ENCODE data around the gene BCL6.

BCL6 gene

DNA sequence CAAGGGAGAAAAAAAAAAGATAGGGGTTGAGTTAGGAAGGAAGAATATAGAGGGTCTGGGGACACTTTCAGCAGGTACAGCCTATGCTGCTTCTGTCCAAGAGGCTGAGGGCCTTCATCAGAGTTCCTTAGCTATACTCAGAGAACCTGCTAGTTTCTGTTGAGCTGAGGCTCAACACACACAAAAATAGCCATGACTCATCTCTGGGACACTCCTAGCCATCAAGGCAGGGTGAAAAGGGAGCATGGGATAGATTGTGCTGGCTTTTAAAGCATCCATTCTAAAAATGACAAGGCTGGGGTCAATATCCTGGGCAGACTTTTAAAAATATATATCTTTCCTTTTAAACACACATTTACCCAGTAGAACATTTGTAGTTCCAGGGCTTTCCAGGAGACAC, 40.1 kb downstream of the BCL6 start:
- TF ChIP-seq, protein P1, sequence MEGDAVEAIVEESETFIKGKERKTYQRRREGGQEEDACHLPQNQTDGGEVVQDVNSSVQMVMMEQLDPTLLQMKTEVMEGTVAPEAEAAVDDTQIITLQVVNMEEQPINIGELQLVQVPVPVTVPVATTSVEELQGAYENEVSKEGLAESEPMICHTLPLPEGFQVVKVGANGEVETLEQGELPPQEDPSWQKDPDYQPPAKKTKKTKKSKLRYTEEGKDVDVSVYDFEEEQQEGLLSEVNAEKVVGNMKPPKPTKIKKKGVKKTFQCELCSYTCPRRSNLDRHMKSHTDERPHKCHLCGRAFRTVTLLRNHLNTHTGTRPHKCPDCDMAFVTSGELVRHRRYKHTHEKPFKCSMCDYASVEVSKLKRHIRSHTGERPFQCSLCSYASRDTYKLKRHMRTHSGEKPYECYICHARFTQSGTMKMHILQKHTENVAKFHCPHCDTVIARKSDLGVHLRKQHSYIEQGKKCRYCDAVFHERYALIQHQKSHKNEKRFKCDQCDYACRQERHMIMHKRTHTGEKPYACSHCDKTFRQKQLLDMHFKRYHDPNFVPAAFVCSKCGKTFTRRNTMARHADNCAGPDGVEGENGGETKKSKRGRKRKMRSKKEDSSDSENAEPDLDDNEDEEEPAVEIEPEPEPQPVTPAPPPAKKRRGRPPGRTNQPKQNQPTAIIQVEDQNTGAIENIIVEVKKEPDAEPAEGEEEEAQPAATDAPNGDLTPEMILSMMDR (IDR thresholded peaks at IDR 0.05; ENCODE audit: control extremely low read depth, extremely low read depth, low read depth, missing control alignments), result no peak
- ChIA-PET POLR2A (interaction anchor here (0.6 kb wide), 1 partner anchor 32 kb away, joined by 5 read pairs; no protein-coding TSS in a partner anchor), CTCF (interaction anchor here (1.3 to 9.3 kb wide), 5 partner anchors 12 to 388 kb away, joined by 5 to 76 read pairs (median 7); no protein-coding TSS in a partner anchor)
- no peak for DNase-seq (ENCODE audit: extremely low spot score)

DNA sequence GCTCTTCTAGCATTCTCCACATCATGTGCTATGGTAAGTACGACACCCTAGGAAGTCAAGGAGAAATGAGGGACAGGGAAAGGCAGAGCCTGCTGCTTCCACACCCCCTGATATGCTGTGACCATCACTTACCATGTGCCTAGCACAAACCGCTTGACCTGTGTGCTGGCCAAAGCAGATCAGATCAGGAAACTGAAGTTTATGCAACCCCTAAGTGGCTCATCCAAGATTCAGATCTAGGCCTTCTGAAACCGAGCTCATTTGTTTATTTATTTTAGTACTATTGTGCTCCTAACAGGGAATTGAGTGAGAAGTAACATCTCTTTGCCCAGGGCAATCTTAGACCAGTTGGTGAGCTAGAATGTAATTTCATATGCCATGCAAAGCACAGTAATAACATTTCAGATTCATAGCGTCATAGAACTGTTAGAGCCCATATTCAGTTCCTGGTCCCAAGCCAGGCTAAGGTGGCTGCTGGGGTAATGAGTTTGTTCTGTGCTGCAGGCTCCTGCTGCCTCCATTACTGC, 42.7 kb downstream of the BCL6 start, which contains the start of gene RTP2:
TSS of gene RTP2 (minus strand) at position 51 of the 527 bp plus-strand sequence. CDS start 429 bp downstream, outside the sequence.
- TF ChIP-seq, protein P1 (IDR thresholded peaks at IDR 0.05; ENCODE audit: control extremely low read depth, extremely low read depth, low read depth, missing control alignments), result no peak
- DNase-seq (ENCODE audit: extremely low spot score), result no peak
- POLR2A ChIA-PET, result no interaction called here
- CTCF ChIA-PET, result interaction anchor here (0.8 to 9.3 kb wide), 6 partner anchors 14 to 1251 kb away, joined by 3 to 76 read pairs (median 18); no protein-coding TSS in a partner anchor

DNA sequence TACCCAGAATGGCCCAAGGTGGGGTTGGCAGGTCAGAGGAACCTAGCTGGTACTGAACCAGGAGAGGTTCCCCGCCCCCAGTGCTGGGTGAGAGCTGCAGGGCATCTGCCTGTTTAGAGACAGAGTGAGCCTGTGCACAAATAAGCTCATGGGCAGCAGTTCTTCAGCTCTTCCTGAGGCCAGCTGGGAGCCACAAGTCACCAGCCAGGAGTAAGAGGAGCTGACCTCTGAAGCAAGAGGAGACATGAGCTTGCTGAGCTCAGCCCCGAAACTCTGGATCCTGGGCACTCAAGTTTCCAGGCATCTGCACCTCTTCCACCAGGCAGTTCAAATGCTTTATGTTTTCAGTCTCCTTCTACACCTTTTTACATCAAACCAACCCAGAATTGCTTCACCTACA, 45.0 kb downstream of the BCL6 start:
- ChIA-PET CTCF (interaction anchor here (1.1 to 9.3 kb wide), 4 partner anchors 17 to 386 kb away, joined by 3 to 76 read pairs (median 28); no protein-coding TSS in a partner anchor), POLR2A (no interaction called here)
- DNase-seq (ENCODE audit: extremely low spot score), result no peak
- TF ChIP-seq, protein P1 (IDR thresholded peaks at IDR 0.05; ENCODE audit: control extremely low read depth, extremely low read depth, low read depth, missing control alignments), result no peak

DNA sequence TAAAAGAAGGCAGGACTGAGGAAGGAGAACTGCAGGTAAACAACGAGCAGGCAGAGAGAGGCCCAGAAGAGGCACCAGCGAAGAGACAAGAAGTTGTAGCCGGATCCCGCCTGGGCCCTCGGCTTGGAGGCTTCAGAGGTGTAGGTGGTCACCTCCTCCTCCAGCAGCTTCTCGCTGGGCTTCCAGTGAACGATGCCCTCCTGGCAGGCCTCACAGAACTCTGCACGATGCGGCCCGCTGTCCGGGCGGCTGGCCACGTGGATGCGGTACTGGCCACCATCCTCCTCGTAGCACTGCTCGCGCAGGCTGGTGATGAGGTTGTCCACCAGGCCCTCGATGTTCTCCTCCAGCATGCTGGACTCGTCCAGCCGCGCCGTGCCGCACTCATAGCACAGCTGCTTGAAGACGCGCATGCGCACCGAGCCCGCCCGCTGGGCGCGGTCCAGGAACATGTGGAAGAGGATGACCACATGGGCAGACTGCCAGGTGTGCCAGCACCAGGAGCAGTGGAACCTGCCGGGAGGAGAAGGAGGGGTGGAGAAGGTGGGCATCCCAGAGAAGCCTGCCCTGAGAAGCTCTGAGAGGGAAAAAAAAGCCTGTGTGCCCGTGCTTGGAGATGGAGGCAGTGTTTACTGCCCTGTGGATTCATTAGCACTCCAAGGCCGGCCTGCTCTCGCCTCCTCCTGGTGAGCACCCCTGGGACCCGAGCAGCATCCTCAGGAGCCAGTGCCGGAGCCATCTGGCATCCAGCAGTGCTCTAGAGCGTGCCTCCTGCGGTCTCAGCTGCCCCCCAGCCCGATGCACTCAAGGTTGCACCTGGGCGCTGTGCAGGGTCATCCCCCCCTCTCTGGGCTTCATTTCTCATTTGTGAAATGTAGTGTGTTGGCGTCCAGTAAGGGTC, 46.5 kb downstream of the BCL6 start:
- ChIA-PET POLR2A (no interaction called here), CTCF (interaction anchor here (1.6 to 4.0 kb wide), 2 partner anchors 19 to 380 kb away, joined by 10 to 18 read pairs; no protein-coding TSS in a partner anchor)
- TF ChIP-seq, protein P1 (IDR thresholded peaks at IDR 0.05; ENCODE audit: control extremely low read depth, extremely low read depth, low read depth, missing control alignments), result no peak
- no peak for DNase-seq (ENCODE audit: extremely low spot score)

DNA sequence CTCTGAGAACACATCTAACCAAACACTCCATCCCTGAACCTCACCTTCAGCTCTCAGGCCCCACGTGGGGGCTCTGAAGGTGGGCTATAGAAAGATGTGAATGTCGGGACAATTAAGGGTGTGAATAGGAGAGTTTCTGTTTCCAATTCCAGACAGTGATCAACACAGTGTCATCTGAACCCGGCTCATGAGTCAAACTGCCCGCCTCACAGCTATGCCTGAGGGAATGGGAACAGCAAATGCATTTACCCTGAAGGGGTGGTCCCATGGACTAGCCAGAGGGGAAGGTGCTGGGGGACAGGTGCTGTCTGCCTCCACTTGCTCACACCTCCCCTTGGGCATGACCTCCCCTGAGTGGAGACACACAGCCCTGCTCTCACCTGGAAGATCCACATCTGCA, 49.2 kb downstream of the BCL6 start:
- TF ChIP-seq, protein P1 (IDR thresholded peaks at IDR 0.05; ENCODE audit: control extremely low read depth, extremely low read depth, low read depth, missing control alignments), result no peak
- no peak for DNase-seq (ENCODE audit: extremely low spot score)
- CTCF ChIA-PET, result interaction anchor here (1.4 to 4.0 kb wide), 3 partner anchors 12 to 377 kb away, joined by 4 to 18 read pairs (median 8); no protein-coding TSS in a partner anchor
- POLR2A ChIA-PET, result no interaction called here

DNA sequence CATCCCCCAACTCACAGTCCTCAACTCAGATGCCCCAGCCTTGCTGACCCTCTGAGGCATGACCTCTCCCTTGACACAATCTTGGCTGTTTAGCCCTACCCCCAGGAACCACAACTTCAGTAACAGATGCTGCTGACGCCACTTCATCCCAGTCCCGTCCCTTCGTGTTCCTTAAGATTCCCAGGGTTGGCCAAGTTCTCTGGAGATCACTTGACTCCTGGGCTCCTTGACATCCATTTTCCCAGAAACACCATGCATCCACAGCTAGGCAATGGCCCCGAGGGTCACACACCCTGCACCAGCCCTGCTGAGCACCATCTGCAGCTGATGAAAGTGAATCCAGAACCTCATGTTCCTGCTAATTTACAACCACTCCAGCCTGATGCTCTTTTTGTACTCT, 49.8 kb downstream of the BCL6 start:
- CTCF ChIA-PET, result interaction anchor here (1.4 to 4.0 kb wide), 3 partner anchors 13 to 377 kb away, joined by 4 to 18 read pairs (median 8); no protein-coding TSS in a partner anchor
- no peak for DNase-seq (ENCODE audit: extremely low spot score)
- POLR2A ChIA-PET, result no interaction called here
- TF ChIP-seq, protein P1 (IDR thresholded peaks at IDR 0.05; ENCODE audit: control extremely low read depth, extremely low read depth, low read depth, missing control alignments), result no peak
